HS-27A (cell line): ENCODE results near the gene MORN1.

Experiments used
- DNase-seq: peaks from one replicate; pipeline ENCODE4 v3.0.0-alpha.2; 2012; ENCODE audit warnings: low read depth, missing footprints

The MORN1 gene

DNA sequence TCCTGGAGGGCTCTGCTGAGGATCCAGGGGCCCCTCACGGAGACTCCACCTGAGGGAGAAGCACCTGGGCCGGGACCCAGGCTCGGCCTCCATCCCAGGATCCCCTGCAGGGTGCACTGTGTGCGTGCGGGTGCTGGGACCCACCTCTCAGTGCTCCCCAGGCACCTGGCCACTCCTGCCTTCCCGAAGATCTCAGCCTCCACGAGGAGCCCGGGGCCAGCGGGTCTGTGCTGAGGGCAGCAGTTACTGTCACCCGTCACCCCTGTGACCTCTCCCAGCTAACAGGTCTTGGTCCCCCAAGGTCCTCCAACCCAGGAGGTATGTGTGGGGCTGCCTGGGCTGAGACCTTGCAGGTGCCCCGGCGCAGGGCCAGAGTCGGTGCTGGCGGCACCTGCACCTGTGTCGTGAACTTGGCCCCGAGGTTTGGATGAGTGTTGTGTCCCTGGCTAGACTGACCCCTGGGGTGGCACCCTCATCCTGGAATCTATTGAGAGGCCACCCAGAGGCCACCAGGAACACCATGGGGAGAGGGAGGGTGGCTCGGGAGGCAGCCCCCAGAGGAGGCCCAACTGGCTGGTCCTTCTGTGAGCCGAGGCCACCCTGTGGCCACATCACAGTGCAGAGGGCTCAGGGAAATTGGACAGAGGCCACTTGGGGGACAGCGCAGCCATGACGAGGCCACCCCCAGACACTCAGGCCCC, 17.7 kb downstream of the MORN1 start:
- DNase-seq = no peak

DNA sequence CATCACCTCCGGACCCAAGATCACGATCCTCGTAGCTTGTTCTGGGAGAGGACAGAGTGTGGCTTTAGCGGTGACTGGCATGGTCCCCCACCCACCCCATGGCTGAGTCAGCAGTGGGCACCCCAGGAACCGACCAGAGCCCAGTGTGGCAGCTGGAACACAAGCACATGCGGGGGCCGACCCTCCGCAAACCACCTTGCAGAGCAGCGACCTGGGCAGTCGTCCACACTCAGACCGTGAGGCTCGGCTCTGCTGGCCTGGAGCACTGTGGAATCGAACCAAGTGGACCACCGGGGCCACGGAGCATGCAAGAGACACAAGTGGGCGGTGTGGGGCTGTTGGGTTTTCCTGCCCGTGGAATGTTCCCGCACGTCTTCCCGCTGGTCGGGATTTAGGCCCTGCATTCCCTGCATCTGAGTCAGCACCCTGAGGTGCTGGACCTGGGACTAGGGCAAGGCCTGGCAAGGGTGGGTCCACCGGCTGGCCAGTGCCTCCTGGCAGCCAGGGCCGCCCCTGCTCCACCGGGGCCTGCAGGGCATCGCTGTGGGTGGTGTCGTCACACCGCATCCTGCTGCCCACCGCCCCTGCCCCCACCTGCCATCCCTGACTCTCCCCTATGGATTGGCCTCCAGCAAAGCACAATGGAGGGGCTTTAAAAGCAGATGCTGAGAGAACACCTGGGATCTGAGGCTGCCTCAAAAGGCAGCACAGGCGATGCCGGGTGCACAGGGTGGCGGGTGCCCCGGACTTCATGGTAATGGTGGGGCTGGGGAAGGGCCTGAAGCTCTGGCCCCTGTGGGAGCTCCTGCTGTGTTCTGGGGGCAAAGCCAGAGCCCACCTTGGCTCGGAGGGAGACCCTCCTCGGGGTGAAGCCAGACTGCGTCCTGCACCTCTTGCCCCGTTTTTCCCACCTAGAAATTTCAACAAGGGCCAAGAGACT, 18.5 kb downstream of the MORN1 start:
- no peak for DNase-seq

DNA sequence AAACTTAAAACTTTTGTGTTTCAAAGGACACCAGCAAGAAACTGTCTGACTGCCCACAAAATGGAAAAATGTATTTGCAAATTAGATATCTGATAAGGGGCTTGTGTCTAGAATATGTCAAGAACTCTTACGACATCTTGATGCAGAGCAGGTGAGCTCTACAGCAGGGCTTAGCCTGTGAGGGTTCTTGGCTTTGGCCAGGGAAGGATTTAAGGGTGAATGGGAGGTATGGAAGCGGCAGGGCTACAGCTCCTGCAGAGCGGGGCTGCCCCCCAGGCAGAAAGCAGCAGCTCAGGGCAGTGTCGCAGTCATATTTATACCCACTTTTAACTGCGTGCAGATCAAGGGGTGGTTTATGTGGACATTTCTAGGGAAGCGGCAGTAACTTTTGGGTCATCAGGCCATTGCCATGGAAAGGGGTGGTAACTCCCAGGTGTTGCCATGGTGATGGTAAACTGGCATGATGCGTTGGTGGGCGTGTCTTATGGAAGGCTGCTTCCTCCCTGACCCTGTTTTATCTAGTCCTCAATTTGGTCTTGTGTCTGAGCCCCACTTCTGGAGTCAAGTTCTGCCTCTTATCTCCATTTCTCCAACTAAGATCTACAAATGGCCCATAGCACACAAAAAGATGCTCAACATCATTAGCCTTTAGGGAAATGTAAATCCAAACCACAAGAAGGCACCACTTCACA, 23.2 kb downstream of the MORN1 start:
- no peak for DNase-seq

DNA sequence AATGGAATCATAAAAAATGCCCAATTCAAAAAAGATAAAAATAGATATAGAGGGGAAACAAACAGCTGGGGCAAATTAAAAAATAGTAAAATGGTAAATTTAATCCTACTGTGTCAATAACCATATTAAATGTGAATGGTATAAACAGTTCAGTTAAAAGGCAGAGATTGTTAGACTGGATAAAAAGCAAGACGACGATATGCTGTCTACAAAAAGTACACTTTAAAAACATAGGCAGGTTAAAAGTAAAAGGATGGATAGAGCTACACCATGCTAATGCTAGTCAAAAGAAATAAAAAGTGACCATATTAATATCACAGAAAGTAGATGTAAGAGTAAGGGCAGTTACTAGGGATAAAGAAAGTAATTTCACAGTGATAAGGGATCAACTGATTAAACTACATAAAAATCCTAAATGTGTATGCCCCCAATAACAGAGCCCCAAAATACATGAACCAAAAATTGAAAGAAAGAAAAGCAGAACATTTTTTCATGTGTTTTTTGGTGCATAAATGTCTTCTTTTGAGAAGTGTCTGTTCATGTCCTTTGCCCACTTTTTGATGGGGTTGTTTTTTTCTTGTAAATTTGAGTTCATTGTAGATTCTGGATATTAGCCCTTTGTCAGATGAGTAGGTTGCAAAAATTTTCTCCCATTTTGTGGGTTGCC, 27.4 kb downstream of the MORN1 start:
- DNase-seq = no peak

DNA sequence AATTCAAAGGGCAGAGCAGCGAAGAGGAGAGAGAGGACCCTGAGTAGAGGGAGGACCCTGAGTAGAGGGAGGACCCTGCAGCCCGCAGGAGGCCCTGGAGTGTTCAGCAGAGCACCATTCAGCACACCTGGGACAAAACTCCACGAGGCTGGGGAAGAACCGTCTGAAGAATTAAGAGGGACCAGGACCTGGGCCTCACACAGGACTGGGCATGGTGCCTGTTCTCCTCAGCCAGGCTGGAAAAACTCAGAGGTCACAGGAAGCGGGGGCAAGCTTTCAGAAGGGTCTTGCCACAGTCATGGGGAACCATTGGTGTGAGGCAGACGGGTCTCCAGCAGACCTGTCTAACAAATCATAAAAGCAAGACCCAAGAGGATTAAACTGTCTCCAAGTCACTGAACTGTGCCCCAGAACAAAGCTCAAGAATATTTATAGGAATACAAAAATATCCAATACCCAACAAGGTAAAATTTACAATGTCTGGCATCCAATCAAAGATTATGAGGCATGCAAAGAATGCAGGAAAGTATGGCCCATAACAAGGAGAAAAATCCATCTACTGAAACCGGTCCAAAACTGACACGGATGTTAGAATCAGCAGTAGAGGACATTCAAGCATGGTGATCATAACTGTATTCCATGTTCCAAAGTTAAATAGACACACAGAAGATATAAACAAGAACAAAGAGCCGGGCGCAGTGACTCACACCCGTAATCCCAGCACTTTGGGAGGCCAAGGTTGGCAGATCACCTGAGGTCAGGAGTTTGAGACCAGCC, 30.6 kb downstream of the MORN1 start:
- no peak for DNase-seq

DNA sequence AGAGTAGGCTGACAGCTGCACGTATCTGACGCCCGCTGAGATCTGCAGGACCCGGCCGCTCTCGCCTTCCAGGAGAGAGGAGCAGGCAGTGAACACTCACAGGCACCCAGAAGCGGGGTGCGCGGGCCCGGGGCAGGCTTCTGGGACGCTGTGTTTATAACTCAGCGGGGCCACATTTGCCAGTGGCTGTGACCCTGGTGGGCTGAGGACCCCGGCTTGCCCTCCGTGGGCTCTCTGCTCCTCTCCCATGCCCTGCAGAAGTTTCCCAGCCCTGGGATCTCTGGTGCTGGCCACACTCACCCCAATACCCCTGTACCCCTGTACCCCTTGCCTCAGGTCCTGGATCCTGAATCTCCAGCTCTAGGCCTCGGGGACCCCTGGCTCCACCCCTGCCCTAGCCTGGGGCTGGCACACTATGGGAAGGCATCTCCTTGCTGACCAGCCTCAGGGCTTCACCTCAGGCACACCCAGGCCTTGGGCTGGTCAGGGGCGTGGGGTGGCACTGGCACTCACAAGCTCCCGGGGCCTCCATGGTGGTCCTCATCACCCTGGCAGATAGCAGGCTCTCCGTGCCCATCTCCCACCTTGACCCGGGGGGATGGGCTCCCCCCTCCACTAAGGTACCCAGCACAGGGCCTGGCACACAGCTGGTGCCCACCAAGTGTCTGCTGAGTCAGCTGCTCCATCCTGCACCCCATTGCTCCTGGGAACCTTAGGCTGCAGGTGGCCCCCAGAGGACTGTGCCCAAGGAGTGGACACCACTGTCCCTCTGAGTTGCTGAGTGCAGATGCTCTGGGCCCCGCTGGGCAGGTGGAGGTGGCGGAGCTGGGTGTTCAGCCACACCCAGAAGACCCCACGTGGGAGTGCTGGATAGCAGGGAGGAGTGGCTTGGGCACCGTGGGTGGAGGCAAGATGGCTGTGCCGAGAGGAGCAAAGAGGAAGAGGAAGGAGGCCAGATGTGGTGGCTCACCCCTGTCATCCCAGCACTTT, 32.4 kb downstream of the MORN1 start:
- DNase-seq = no peak

DNA sequence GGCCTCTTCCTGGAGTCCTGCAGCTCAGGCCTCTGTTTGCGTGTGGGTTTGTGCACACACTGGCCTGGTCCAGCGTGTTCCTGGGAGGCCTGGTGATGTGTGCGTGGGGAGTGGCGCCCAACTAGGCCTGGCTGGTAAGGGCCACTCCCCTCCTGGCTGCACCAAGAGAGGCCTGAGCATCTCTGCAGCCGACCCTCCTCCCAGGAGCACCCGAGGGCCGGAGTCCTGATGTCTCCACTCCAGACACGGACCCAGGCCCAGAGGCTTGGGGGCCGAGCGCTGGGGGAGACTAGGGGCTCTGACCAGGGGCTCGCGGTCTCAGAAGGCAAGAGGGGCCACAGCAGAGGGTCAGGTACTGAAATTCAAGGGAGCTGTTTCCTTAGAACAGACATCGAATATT, 33.3 kb downstream of the MORN1 start:
- DNase-seq = no peak

DNA sequence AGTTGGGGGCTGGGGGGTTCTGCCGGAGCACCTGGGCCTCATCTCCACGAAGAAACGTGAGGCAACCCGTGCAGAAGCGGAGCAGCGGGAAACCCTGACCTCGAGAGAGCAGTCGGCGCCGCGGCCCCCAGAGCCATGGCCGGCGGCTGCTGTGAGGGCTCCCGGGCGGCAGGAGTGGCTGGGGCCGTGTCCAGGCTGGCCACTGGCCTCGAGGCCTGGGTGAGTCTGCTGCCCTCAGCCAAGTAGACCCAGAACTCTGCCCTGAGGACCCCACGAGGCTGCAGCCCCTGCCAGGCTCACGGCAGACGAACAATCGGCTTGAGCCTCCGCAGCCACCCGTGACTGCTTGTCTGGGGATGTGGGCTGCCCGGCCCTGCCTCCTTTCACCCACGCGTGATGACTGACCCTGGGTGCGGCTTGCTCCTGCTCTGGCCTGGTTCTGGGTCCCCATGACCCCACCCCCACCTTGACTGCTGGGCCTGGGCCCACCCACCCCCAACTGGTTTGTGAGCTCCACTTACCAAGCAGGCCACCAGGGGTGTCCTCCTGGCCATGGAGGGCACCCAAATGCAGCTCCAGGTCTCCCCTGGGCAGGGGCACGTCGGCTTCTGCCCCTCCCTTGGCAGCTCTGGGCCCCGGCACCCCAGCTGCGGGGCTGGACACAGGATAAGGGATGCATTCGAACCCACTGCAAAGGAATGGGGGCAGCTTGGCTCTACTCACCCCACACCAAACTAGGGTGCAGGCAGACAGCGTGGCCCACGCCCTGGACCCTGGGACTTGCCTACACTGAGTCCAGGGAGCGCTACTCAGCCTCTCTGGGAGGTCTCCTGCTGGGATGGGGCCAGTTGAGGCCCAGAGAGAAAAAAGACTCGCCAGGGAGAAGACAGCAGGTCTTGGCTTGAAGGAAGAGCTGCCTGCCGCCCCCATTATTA, 34.2 kb downstream of the MORN1 start:
- no peak for DNase-seq

DNA sequence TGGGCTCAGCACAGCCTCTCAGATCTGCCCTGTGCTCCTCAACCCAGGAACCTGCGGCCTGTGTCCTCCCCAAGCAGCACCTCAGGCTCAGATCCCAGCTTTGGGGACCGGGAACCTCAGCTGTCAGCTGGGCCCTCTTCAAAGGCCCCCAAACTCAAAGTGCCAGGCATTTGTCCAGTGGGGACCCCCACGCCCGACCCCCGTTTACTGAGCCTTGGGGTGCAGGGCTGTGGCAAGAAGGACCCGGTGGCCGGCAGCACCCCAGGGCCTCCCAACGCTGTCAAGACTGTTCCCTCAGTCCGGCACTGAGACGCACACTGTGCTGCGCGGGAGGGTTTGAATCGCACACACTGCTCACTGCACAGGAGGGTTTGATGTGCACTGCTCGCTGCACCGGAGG, 35.0 kb downstream of the MORN1 start:
- DNase-seq = no peak

DNA sequence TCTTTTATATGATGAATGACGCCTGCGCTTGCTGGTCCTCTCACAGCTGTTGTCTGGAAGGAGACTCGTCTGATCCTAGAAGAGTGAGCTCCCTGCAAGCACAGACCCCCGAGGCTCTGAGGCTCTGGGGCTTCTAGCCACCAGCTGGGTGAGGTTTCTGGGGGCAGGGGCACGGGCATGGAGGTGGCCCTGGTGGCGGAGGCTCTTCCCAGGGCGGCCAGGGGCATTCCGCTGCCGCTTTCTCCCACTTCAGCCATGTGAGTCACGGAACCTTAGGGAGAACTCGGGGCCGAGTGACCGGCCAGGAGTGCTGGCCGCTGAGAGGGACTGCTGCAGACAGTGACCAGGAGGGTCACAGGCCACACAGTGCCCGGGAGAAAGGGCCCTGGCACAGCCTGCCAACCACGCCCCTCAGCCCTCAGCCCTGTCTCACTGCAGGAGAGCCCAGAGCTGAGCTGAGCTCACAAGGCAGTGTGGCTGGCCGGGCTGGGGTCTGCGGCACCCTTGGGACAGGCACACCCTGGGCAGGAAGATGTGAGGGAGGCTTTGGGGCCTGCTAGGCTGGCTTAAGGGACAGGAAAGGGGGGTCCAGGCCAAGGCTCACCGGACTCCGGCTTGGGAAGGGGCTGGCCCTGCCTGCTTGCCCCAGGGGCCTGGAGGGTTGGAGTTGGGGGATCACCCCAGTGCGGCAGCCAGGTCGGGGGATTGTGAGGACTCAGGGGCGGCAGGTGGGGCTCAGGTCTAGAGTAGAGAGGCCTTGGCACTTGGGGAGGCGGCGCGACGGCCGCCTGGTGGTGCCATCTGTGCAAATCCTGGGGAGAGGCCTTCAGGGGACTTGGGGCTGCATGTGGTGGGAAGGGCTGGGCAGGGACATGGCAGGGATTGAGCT, 35.7 kb downstream of the MORN1 start:
- DNase-seq = no peak

DNA sequence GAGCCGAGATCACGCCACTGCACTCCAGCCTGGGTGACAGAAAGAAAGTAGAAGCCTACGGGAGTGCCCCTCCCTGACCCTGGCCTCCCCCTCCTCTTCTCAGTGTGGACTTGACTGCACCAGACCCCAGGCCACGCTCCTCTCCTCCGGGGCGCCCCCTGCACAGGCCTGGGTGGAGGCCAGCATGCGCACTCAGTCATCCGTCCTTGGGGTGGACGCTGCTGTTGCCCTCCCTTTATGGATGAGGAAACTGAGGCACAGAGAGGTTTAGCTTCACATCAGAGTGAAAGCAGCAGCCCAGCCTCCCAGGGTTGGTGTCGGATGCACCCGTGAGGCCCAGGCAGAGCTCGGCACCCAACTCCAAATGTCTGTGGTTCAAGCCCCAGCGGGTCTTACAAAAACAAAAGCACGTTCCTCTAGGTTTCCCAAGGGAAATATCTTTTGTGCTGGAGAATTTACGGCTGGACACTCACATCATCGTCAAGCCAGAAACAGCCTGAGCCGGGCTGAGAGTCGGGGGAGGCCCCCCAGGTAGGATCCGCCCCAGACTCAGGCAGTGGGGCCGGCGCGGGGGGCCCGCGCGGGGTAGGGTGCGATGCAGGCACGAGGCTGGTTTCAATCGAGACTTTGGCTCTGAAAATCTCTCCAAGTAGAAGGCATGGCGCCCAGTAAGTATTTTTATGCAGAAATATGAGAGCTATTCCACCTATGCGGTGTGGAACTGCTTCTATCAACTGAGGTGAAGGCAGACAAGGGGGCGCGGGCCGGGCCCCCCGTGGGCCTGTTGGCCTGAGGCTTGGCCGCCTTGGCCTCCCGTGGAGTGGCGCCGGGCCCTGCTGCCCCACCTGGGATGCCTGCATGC, 36.6 kb downstream of the MORN1 start:
- no peak for DNase-seq

DNA sequence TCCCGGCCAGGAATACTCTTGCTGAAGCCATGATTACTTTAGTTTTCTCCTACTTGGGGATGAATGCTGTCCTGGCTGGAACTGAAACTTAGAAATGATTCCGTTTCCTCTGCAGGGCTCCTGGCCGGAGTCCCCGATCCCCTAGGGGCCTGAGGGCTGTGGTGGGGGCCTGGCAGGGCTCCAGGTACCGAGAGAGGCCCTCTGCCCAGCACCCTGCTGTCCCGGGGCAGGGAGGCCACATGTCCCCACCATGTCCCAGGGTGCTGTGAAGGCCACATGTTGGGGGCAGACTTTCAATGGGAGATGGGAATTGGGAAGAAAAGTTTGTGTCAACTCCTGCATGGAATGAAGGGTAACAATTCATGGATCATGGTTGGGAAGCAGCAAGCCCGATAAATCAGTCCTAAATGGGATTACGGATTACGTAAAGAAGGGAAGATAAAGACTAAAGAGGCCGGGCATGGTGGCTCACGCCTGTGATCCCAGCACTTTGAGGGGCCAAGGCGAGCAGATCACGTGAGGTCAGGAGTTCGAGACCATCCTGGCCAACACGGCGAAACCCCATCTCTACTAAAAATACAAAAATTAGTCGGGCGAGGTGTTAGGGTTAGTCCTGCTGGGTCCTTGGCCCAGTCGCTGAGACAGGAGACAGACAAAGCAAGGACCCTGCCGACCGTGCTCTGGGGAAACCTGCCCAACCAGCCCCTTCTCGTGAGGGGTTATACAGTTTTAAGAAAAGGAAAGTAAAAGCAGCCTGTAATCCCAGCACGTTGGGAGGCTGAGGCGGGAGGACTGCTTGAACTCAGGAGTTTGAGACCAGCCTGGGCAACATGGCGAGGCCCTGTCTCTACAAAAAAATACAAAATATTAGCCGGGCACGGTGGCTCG, 37.6 kb downstream of the MORN1 start:
- no peak for DNase-seq

DNA sequence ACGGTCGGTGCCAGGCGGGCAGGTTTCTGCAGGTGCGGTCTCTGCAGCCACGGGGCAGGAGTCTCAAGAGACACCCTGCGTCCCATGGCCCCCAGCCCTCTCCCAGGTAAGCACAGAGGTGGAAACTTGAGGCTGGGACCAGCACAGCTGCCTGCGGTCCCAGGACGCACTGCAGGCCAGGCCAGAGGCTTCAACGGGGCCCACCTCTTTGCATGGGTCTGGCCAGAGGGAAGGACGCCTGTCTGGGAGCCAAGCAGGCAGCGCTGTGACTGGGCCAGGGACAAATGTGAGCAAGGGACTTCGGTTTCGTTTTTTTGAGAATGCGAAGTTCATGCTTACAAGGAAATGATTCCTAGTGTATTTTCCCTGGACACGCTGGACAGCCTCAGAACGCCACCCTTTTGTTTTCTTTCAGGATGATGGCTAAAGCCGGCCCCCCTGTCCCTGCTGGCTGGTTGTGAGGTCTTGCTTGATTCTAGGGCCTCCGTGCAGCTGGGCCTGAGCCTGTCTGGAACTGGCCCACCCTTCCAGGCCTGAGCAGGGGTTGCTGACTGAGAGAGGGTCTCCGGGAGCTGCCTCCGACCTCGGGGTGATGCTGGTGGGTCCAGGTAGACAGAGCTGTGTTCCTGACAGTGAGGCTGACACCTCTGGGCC, 38.3 kb downstream of the MORN1 start:
- no peak for DNase-seq

DNA sequence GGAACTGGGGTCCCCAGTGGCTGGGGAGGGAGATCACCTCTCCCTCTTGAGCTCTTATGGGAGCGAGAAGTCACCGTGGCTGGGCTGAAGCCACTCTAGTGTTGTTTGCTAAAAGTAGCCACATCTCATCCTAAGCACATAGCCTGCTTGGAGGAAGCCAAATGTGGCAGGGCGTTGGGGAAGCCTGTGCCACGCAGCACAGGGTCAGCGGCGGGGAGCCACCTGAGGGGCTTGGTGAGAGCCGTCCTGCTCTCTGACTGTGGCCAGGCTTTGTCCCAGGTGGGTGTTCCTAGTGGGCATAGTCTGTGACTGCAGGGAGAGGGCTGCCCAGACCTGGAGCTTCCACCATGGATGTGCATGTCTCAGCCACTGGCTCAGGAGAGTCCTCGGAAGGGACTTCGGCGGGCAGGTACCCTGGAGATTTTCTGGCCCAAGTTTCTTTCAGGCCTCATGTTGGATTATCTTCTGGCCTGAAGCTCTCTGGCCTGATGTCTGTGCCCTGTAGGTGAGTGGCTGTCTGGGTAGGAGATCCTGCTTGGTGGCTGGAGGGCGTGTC, 38.9 kb downstream of the MORN1 start:
- no peak for DNase-seq

DNA sequence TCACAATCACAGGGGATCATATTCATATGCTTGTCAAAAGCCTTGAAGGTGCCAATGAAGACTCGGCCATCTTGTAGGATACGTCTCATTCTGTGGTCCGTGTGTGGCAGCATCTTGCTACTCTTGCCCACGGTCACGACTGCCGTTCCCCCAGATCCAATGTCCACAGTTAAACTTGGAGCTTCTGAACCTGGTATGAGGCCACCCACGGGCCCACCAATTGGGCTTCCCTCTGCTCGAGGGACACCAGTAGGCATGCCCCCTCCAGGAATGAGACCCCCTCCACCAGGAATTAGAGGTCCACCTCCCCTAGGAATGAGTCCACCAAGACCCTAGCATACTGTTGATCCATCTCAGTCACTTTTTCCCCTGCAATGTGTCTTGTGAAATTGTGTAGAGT, 39.6 kb downstream of the MORN1 start:
- DNase-seq = no peak
